Fibroblast of lung (primary cell): ENCODE measurements around the gene RNF41. TPM values are rescaled to one million over a fixed set of nuclear protein-coding genes. Genes with fewer than 3 reads are reported as not detected.

ENCODE experiments used
- DNase-seq, 2 donors: peaks; one replicate each; pipeline versions ENCODE4 v3.0.0 to v3.0.0-alpha.2; 2010; ENCODE audit warnings: low read depth in 2 of 2
- H2AFZ ChIP-seq: 2 replicates; pipeline ENCODE4 v1.5.1; 2012; ENCODE audit warnings: low read length, control low read depth, inconsistent platforms
- H3K27ac ChIP-seq: 2 replicates; pipeline ENCODE4 v1.5.1; 2011; ENCODE audit warnings: low read length, control low read depth; ENCODE audit not compliant: insufficient read depth
- H3K27me3 ChIP-seq: 2 replicates; pipeline ENCODE4 v1.5.1; 2011; ENCODE audit warnings: mild to moderate bottlenecking, low read length; ENCODE audit not compliant: control insufficient read depth, insufficient read depth
- H3K36me3 ChIP-seq: 2 replicates; pipeline ENCODE4 v1.5.1; 2011; ENCODE audit warnings: low read length; ENCODE audit not compliant: control insufficient read depth, insufficient read depth
- H3K4me1 ChIP-seq: 2 replicates; pipeline ENCODE4 v1.5.1; 2011; ENCODE audit warnings: low read length; ENCODE audit not compliant: control insufficient read depth, insufficient read depth; ENCODE audit errors: extremely low read depth
- H3K4me2 ChIP-seq: 2 replicates; pipeline ENCODE4 v1.5.1; 2011; ENCODE audit warnings: low read length, control low read depth; ENCODE audit not compliant: insufficient read depth; ENCODE audit errors: extremely low read depth
- H3K4me3 ChIP-seq, 4 experiments: fragments of 200-600 bp in 1 of 4; sonication (generic) in 1 of 4; replicated peaks in 1 of 4; 2 replicates each; pipeline ENCODE4 v1.5.1; 2011 to 2016; ENCODE audit warnings: low read length in 4 of 4, low read depth in 3 of 4, mild to moderate bottlenecking in 3 of 4, control low read depth in 2 of 4, inconsistent platforms in 1 of 4, mixed read lengths in 1 of 4; ENCODE audit not compliant: insufficient read depth in 1 of 4; ENCODE audit errors: control extremely low read depth in 1 of 4
- H3K79me2 ChIP-seq: 2 replicates; pipeline ENCODE4 v1.5.1; 2012; ENCODE audit warnings: mild to moderate bottlenecking, low read length, inconsistent platforms; ENCODE audit not compliant: control insufficient read depth, insufficient read depth
- H3K9ac ChIP-seq: 2 replicates; pipeline ENCODE4 v1.5.1; 2011; ENCODE audit warnings: mild to moderate bottlenecking, low read length, control low read depth; ENCODE audit not compliant: insufficient read depth
- H3K9me3 ChIP-seq: 2 replicates; pipeline ENCODE4 v1.5.1; 2012; ENCODE audit warnings: low read depth, low read length; ENCODE audit not compliant: control insufficient read depth, insufficient read depth
- H4K20me1 ChIP-seq: 2 replicates; pipeline ENCODE4 v1.5.1; 2011; ENCODE audit warnings: low read length; ENCODE audit not compliant: control insufficient read depth, insufficient read depth; ENCODE audit errors: extremely low read depth
- EZH2 ChIP-seq: IDR thresholded peaks from 2 replicates; pipeline ENCODE4 v1.5.1; 2012; ENCODE audit warnings: low read length, control low read depth, mild to moderate bottlenecking; ENCODE audit errors: missing control alignments
- polyA plus RNA-seq, 2 donors: library from polyadenylated mRNA; depleted of rRNA in 1 of 2; stranded (reverse) in 1 of 2; unstranded in 1 of 2; fragments of >200 nt; gene quantifications; 2 replicates each; pipeline ENCODE4 v1.2.1, GENCODE V29; 2011 to 2012; ENCODE audit warnings: missing spikeins in 1 of 2
- total RNA-seq: library from RNA; depleted of rRNA; stranded (reverse); fragments of >200 nt; gene quantifications from 2 replicates; pipeline ENCODE4 v1.2.1, GENCODE V29; 2014
- TF ChIP-seq, protein P1 (sequence below), 2 donors: IDR thresholded peaks in 1 of 2; conservative IDR thresholded peaks in 1 of 2; 1 replicate in 1 of 2; 2 replicates in 1 of 2; pipeline ENCODE4 v1.5.1; 2011 to 2012; ENCODE audit warnings: low read length in 2 of 2, control low read depth in 1 of 2, inconsistent platforms in 1 of 2, low read depth in 1 of 2, mild to moderate bottlenecking in 1 of 2

Gene RNF41
- total and polyA plus RNA-seq, 2 donors (not counting 1 experiment from before 2014, with no cell fraction given) = 99.7 to 199 TPM

DNA sequence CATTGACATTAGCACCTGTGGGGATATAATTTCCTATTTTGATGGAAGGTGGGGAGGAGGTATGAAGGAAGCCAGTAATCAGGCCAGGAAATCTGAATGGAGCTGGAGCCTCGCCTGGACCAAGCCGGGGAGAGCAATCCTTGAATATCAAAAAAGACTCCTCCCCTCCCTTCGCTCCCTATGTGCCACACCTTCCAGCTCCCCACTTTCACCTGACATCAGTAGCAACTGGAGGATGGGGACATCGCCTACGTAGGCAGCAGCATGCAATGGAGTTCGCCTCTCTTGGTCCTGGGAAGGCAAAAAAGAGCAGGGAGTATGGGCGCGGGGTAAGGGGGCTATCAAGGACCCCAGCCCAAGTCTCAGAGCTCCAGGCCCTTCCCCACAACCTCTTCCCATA, 35.3 kb upstream of the RNF41 start:
- peaks cover 28% of the 10 kb centered on the region for H3K36me3 ChIP-seq

DNA sequence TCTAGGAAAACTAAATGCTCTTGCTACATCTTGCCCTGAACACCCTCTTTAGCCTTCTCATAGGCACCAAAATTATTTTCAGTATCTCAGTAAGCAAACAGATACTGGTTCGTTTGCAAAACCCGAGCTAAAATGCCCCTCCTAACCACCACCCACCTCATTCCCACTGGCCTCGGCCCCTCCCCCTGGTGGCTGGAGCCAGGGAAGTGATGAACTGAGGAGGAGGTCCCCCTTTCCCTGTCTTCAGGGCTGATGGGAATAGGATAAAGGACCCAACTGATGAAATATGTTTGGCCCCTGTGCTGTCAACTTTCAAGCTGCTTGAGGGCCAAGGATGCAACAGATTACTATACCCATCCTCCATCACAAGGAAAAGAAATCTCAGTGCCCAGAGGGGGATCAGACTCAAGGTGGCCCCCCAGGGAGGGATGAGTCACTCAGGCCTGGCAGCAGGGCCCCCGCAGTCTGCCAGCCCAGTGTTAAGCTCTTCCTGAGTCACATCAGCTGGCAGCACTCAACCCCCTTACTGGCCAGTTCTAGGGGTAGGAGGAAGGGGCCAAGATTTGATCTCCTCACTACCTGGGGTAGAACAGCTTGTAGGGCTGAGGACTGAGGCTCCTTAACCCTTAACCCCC, 34.7 kb upstream of the RNF41 start:
- H4K20me1 ChIP-seq = no peaks in the 10 kb centered on the region
- no peak overlapping the region for H3K9ac ChIP-seq
- H3K79me2 ChIP-seq = peaks cover 35% of the 10 kb centered on the region
- peaks cover 32% of the 10 kb centered on the region for H3K36me3 ChIP-seq
- peak overlapping the region; percentile 81 to 85 (median 83) for H3K4me3 ChIP-seq
- no peak for TF ChIP-seq EZH2
- TF ChIP-seq, protein P1, sequence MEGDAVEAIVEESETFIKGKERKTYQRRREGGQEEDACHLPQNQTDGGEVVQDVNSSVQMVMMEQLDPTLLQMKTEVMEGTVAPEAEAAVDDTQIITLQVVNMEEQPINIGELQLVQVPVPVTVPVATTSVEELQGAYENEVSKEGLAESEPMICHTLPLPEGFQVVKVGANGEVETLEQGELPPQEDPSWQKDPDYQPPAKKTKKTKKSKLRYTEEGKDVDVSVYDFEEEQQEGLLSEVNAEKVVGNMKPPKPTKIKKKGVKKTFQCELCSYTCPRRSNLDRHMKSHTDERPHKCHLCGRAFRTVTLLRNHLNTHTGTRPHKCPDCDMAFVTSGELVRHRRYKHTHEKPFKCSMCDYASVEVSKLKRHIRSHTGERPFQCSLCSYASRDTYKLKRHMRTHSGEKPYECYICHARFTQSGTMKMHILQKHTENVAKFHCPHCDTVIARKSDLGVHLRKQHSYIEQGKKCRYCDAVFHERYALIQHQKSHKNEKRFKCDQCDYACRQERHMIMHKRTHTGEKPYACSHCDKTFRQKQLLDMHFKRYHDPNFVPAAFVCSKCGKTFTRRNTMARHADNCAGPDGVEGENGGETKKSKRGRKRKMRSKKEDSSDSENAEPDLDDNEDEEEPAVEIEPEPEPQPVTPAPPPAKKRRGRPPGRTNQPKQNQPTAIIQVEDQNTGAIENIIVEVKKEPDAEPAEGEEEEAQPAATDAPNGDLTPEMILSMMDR (conservative IDR thresholded peaks at IDR 0.05 in 1 of 2, IDR thresholded peaks at IDR 0.05 in 1 of 2; ENCODE audit: low read depth in 1 of 2, low read length in 2 of 2) = peak in 1 of 2 donors; percentile 15
- H3K4me2 ChIP-seq = peak overlapping the region; percentile 92
- no peak overlapping the region for H2AFZ ChIP-seq
- H3K27me3 ChIP-seq = no peaks in the 10 kb centered on the region
- peaks cover 11% of the 10 kb centered on the region for H3K4me1 ChIP-seq
- H3K27ac ChIP-seq = no peak overlapping the region
- H3K9me3 ChIP-seq = no peaks in the 10 kb centered on the region
- peak in 1 of 2 donors; percentile 59 for DNase-seq

More for the DNA sequence above, 35.3 kb upstream of the RNF41 start:
- H3K9ac ChIP-seq = peak overlapping the region; percentile 81
- no peak overlapping the region for H2AFZ ChIP-seq
- peak overlapping the region; percentile 81 to 85 (median 83) for H3K4me3 ChIP-seq
- H4K20me1 ChIP-seq = no peaks in the 10 kb centered on the region
- H3K27me3 ChIP-seq = no peaks in the 10 kb centered on the region
- H3K27ac ChIP-seq = peak overlapping the region; percentile 6
- TF ChIP-seq, protein P1 (conservative IDR thresholded peaks at IDR 0.05 in 1 of 2, IDR thresholded peaks at IDR 0.05 in 1 of 2; ENCODE audit: low read depth in 1 of 2, low read length in 2 of 2) = no peak
- TF ChIP-seq EZH2 = no peak
- peaks cover 13% of the 10 kb centered on the region for H3K4me1 ChIP-seq
- H3K79me2 ChIP-seq = peaks cover 34% of the 10 kb centered on the region
- no peaks in the 10 kb centered on the region for H3K9me3 ChIP-seq
- peak overlapping the region; percentile 92 for H3K4me2 ChIP-seq
- DNase-seq = no peak

DNA sequence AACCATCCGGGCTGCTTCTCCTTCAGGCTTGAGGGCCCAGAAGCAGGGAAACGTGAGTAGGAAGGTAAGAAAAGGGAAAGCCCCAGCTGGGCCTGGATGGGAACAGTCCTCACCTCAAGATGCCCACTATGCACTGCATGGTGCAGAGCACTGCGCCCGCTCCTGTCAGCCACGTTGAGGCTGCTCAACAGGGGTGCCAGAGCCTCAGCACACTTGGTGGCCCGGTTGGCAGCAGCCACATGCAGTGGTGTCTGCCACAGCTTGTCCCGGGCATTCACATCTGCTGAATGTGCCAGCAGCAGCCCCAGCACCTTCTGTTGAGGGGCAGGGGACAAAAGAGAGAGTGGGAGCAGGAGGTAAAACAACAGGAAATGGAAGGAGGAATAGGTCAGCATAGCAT, 33.9 kb upstream of the RNF41 start:
- Histone ChIP-seq H3K27ac (no peak overlapping the region), H3K4me2 (no peak overlapping the region), H3K27me3 (no peaks in the 10 kb centered on the region), H2AFZ (no peak overlapping the region), H3K9me3 (no peaks in the 10 kb centered on the region), H3K79me2 (peaks cover 35% of the 10 kb centered on the region), H3K4me1 (peaks cover 11% of the 10 kb centered on the region), H3K9ac (no peak overlapping the region), H3K36me3 (peaks cover 32% of the 10 kb centered on the region), H4K20me1 (no peaks in the 10 kb centered on the region), H3K4me3 (no peak overlapping the region)
- TF ChIP-seq, protein P1 (conservative IDR thresholded peaks at IDR 0.05 in 1 of 2, IDR thresholded peaks at IDR 0.05 in 1 of 2; ENCODE audit: low read depth in 1 of 2, low read length in 2 of 2) = no peak
- TF ChIP-seq EZH2 = no peak
- no peak for DNase-seq
